CD4-positive, alpha-beta T cell (primary cell): ENCODE measurements around the gene PRR9. TPM values are rescaled to one million over a fixed set of nuclear protein-coding genes. Genes with fewer than 3 reads are reported as not detected.

Experiments
- ATAC-seq: fragments of 200-7000 bp; cut with Tn5 transposase; one replicate; pipeline ENCODE4 v1.10.0; 2022; ENCODE audit warnings: mild to moderate bottlenecking; ENCODE audit not compliant: poor library complexity
- CTCF ChIA-PET: fragments of 350-600 bp; sonication (Branson Sonifier 250); formaldehyde crosslinking; loops from one replicate; lab custom pipeline; 2021; ENCODE audit warnings: antibody characterized with exemption, inconsistent platforms; lab: Charles Lee
- POLR2A ChIA-PET: fragments of 350-600 bp; sonication (Branson Sonifier 250); formaldehyde crosslinking; loops from one replicate; lab custom pipeline; 2021; ENCODE audit warnings: antibody characterized with exemption, inconsistent platforms; lab: Charles Lee
- DNase-seq, 14 experiments: peaks; one replicate each; pipeline ENCODE4 v3.0.0-alpha.2; 2013 to 2020; ENCODE audit warnings: mixed read lengths in 2 of 14
- H3K27ac ChIP-seq, 2 donors: one replicate each; pipeline versions ENCODE4 v1.5.1 to v1.7.0; 2013; ENCODE audit warnings: low read length in 2 of 2, low read depth in 1 of 2, mild to moderate bottlenecking in 1 of 2
- H3K27me3 ChIP-seq, 2 experiments: 1 replicate in 1 of 2; 2 replicates in 1 of 2; pipeline versions ENCODE4 v1.6.1 to v1.7.0; 2013; ENCODE audit warnings: low read length in 2 of 2, control low read depth in 1 of 2, mild to moderate bottlenecking in 1 of 2, moderate library complexity in 1 of 2; ENCODE audit not compliant: insufficient read depth in 2 of 2, control insufficient read depth in 1 of 2
- H3K36me3 ChIP-seq: one replicate; pipeline ENCODE4 v1.6.1; 2013; ENCODE audit warnings: low read length, control low read depth; ENCODE audit not compliant: insufficient read depth
- H3K4me1 ChIP-seq: one replicate; pipeline ENCODE4 v1.6.1; 2013; ENCODE audit warnings: low read length, control low read depth; ENCODE audit not compliant: insufficient read depth
- H3K4me3 ChIP-seq: one replicate; pipeline ENCODE4 v1.5.1; 2013; ENCODE audit warnings: mild to moderate bottlenecking, low read length, moderate library complexity
- H3K9me3 ChIP-seq, 2 experiments: 1 replicate in 1 of 2; 2 replicates in 1 of 2; pipeline versions ENCODE4 v1.6.1 to v1.7.0; 2013; ENCODE audit warnings: low read length in 2 of 2, mild to moderate bottlenecking in 2 of 2, control low read depth in 1 of 2, moderate library complexity in 1 of 2; ENCODE audit not compliant: control insufficient read depth in 1 of 2, insufficient read depth in 1 of 2
- H3K27ac Mint-ChIP-seq: one replicate; pipeline ENCODE4 v1.8.0; 2020; ENCODE audit warnings: mixed read lengths
- H3K27me3 Mint-ChIP-seq: one replicate; pipeline ENCODE4 v1.8.0; 2021; ENCODE audit warnings: mixed read lengths
- H3K36me3 Mint-ChIP-seq: one replicate; pipeline ENCODE4 v1.8.0; 2021; ENCODE audit warnings: low read depth, mixed read lengths
- H3K4me1 Mint-ChIP-seq: one replicate; pipeline ENCODE4 v1.8.0; 2021; ENCODE audit warnings: low read depth, mixed read lengths
- H3K4me3 Mint-ChIP-seq: one replicate; pipeline ENCODE4 v1.8.0; 2020; ENCODE audit warnings: mild to moderate bottlenecking, mixed read lengths
- H3K9me3 Mint-ChIP-seq: one replicate; pipeline ENCODE4 v1.8.0; 2020; ENCODE audit warnings: mixed read lengths
- intact Hi-C, 2 experiments: fragments of 100-400 bp; cut with DNase I in 1 of 2; cut with micrococcal nuclease in 1 of 2; formaldehyde crosslinking; loops; one replicate each; pipeline versions ENCODE4 v1.15.1 to v1.9.0; 2023 to 2025; cut with DNase I, micrococcal nuclease
- polyA plus RNA-seq, 2 donors: library from polyadenylated mRNA; unstranded; fragments of 120-200 nt; gene quantifications; one replicate each; pipeline ENCODE4 v1.2.1, GENCODE V29; 2013
- total RNA-seq, 174 experiments: library from RNA in 2 of 174; stranded (reverse) in 2 of 174; gene quantifications; one replicate each; pipeline ENCODE4 v1.2.3 and lab custom pipeline; 2021 to 2026
- TF ChIP-seq, protein P1 (sequence below): fragments of 200-600 bp; IDR thresholded peaks from one replicate; pipeline ENCODE4 v1.8.0; 2022; ENCODE audit warnings: antibody characterized with exemption, mild to moderate bottlenecking

The PRR9 gene, protein sequence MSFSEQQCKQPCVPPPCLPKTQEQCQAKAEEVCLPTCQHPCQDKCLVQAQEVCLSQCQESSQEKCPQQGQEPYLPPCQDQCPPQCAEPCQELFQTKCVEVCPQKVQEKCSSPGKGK
- not detected for total RNA-seq
- polyA plus RNA-seq (2013, experiment 1 of 2): not detected
- polyA plus RNA-seq (2013, experiment 2 of 2): not detected
- total RNA-seq (lab: John Stamatoyannopoulos, UW): 0 to 0.40 (median 0) reads per million in 172 experiments

DNA sequence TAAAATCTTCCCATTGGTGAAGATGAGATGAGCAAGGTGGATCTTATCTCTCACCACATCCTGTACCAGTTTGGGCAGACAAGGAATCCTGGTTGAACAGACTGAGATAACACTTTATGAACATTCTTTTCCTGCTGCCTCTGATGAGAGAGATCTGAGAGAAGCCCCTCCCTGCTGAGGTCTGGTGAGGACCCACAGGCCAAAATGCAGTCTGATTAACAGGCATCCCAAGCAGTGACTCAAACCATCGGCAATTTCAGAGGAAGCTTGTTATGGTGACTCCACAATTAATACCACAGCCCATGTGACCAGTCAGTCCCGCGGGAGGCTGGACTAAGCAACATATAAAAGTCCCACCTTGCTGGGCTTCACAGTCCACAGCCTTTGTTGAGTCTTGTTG, at the start of gene PRR9:
Gene PRR9 (plus strand): TSS at position 373 of the 400 bp plus-strand sequence. CDS start 561 bp downstream, outside the sequence.
- H3K27ac Mint-ChIP-seq: no peak within 1 kb of the TSS
- ChIA-PET POLR2A (no interaction called here), CTCF (no interaction called here)
- Histone ChIP-seq H3K36me3 (no peaks in the 10 kb centered on the region), H3K9me3 (no peaks in the 10 kb centered on the region), H3K27ac (no peak within 1 kb of the TSS), H3K4me1 (no peaks in the 10 kb centered on the region), H3K4me3 (no peak within 1 kb of the TSS), H3K27me3 (peaks cover 0 to 7% of the 10 kb centered on the region in 2 experiments)
- intact Hi-C loops: no loop called here
- no peak for DNase-seq
- peaks cover 15% of the 10 kb centered on the region for H3K27me3 Mint-ChIP-seq
- H3K36me3 Mint-ChIP-seq: no peaks in the 10 kb centered on the region
- H3K4me1 Mint-ChIP-seq: no peaks in the 10 kb centered on the region
- H3K9me3 Mint-ChIP-seq: no peaks in the 10 kb centered on the region
- TF ChIP-seq, protein P1, sequence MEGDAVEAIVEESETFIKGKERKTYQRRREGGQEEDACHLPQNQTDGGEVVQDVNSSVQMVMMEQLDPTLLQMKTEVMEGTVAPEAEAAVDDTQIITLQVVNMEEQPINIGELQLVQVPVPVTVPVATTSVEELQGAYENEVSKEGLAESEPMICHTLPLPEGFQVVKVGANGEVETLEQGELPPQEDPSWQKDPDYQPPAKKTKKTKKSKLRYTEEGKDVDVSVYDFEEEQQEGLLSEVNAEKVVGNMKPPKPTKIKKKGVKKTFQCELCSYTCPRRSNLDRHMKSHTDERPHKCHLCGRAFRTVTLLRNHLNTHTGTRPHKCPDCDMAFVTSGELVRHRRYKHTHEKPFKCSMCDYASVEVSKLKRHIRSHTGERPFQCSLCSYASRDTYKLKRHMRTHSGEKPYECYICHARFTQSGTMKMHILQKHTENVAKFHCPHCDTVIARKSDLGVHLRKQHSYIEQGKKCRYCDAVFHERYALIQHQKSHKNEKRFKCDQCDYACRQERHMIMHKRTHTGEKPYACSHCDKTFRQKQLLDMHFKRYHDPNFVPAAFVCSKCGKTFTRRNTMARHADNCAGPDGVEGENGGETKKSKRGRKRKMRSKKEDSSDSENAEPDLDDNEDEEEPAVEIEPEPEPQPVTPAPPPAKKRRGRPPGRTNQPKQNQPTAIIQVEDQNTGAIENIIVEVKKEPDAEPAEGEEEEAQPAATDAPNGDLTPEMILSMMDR: no peak
- H3K4me3 Mint-ChIP-seq: no peak within 1 kb of the TSS
- ATAC-seq: no peak

DNA sequence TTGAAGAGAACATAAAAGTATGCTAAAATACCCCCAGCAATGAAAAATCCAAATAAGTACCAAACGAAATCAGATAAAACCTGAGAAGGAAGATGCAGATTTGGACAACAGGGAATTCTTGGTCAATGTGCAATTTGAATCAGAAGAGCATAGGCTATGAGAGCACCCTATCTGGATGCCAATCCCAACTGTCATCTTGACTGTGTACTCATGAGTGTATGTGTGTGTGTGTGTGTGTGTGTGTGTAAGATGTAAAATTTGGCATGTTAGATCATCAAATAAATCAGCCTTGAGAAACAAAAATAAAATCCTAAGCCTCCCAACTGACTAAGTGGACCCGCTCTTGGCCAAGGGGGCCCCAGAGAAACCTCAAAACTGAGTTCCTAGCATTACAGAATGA, 48.7 kb upstream of the PRR9 start:
- intact Hi-C loops: no loop called here
- Mint-ChIP-seq H3K4me3 (no peak overlapping the region), H3K4me1 (no peaks in the 10 kb centered on the region), H3K36me3 (no peaks in the 10 kb centered on the region), H3K27ac (no peak overlapping the region), H3K27me3 (peaks cover 67% of the 10 kb centered on the region), H3K9me3 (no peaks in the 10 kb centered on the region)
- ChIA-PET CTCF (no interaction called here), POLR2A (no interaction called here)
- H3K36me3 ChIP-seq: no peaks in the 10 kb centered on the region
- no peaks in the 10 kb centered on the region for H3K9me3 ChIP-seq
- no peak overlapping the region for H3K4me3 ChIP-seq
- DNase-seq: no peak
- no peak for ATAC-seq
- H3K27ac ChIP-seq: no peak overlapping the region
- TF ChIP-seq, protein P1: no peak
- no peaks in the 10 kb centered on the region for H3K4me1 ChIP-seq
- H3K27me3 ChIP-seq: peaks cover 9 to 15% of the 10 kb centered on the region in 2 experiments

DNA sequence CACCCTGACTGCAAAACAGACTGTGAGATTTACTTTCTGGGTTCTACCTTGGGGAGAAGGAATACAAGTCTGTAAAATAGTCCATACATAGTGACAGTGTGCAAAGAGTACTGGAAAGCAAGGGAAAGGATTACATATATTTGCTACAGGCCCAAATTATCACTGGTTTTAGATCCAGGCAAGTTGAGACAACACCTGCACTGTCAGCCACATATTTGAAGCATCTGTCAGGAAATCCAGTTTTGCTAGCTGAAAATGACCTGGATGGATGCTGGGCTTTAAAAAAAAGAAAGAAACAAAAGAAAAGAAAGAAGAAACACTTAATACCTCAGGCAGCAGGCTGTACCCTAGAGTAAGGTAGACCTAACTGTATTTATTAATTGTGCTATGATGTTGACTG, 42.8 kb upstream of the PRR9 start:
- ATAC-seq (no peak), DNase-seq (no peak)
- Mint-ChIP-seq H3K36me3 (no peaks in the 10 kb centered on the region), H3K9me3 (no peaks in the 10 kb centered on the region), H3K4me3 (no peak overlapping the region), H3K4me1 (no peaks in the 10 kb centered on the region), H3K27me3 (peaks cover 39% of the 10 kb centered on the region), H3K27ac (no peak overlapping the region)
- TF ChIP-seq, protein P1: no peak
- ChIA-PET CTCF (no interaction called here), POLR2A (no interaction called here)
- intact Hi-C loops: no loop called here
- no peaks in the 10 kb centered on the region for H3K4me1 ChIP-seq
- H3K27me3 ChIP-seq: peaks cover 3 to 4% of the 10 kb centered on the region in 2 experiments
- no peaks in the 10 kb centered on the region for H3K36me3 ChIP-seq
- no peaks in the 10 kb centered on the region for H3K9me3 ChIP-seq
- no peak overlapping the region for H3K27ac ChIP-seq
- no peak overlapping the region for H3K4me3 ChIP-seq
